Panc1 (cell line): ENCODE results near the gene POLR3H.

Source experiments
- CTCF ChIP-seq: fragments of 450-650 bp; IDR thresholded peaks from 2 replicates; pipeline ENCODE4 v1.5.1; 2017; ENCODE audit warnings: mild to moderate bottlenecking
- POLR2AphosphoS5 ChIP-seq: IDR thresholded peaks from 2 replicates; pipeline ENCODE4 v1.6.1; 2012; ENCODE audit warnings: mild to moderate bottlenecking, low read depth, low read length, moderate library complexity
- REST ChIP-seq, 2 experiments: IDR thresholded peaks; 2 replicates each; pipeline ENCODE4 v1.6.1; 2011 to 2012; ENCODE audit warnings: low read depth in 2 of 2, control low read depth in 1 of 2, low read length in 1 of 2, mild to moderate bottlenecking in 1 of 2, moderate library complexity in 1 of 2; ENCODE audit not compliant: insufficient read depth in 1 of 2
- SIN3A ChIP-seq: IDR thresholded peaks from 2 replicates; pipeline ENCODE4 v1.6.1; 2012; ENCODE audit warnings: low read depth, mild to moderate bottlenecking, low read length, moderate library complexity, borderline replicate concordance; ENCODE audit not compliant: insufficient read depth

- TF ChIP-seq CTCF = no peak
- TF ChIP-seq POLR2AphosphoS5 = no peak
- no peak for TF ChIP-seq REST (IDR thresholded peaks at IDR 0.05; ENCODE audit: insufficient read depth in 1 of 2, low read depth in 2 of 2, low read length in 1 of 2)
- no peak for TF ChIP-seq SIN3A
These were observed 2.0 kb downstream of the POLR3H start for GRCh38 chr22:41542224-41542623.
